HG02885 (cell line): ENCODE results near the gene CYYR1.

Source experiments
- ATAC-seq: cut with Tn5 transposase; IDR thresholded peaks from one replicate; pipeline ENCODE4 v1.9.1; 2021; ENCODE audit warnings: mild to moderate bottlenecking; ENCODE audit not compliant: unreplicated experiment, poor library complexity

Gene CYYR1

GRCh38 chr21:26555540-26556146, 17.4 kb downstream of the CYYR1 start:
- ATAC-seq = no peak

- no peak for ATAC-seq
These were observed 18.7 kb downstream of the CYYR1 start for GRCh38 chr21:26554365-26554764.

GRCh38 chr21:26553898-26554297, 19.2 kb downstream of the CYYR1 start:
- ATAC-seq = no peak

GRCh38 chr21:26550326-26550725, 22.8 kb downstream of the CYYR1 start:
- no peak for ATAC-seq

GRCh38 chr21:26546446-26547097, 26.5 kb downstream of the CYYR1 start:
- no peak for ATAC-seq

- no peak for ATAC-seq
These were observed 28.8 kb downstream of the CYYR1 start for GRCh38 chr21:26544201-26544775.

GRCh38 chr21:26540651-26541050, 32.4 kb downstream of the CYYR1 start:
- no peak for ATAC-seq

GRCh38 chr21:26539566-26539965, 33.5 kb downstream of the CYYR1 start:
- no peak for ATAC-seq

- ATAC-seq = no peak
These were observed 38.6 kb downstream of the CYYR1 start for GRCh38 chr21:26534517-26534916.

- ATAC-seq = no peak
These were observed 40.9 kb downstream of the CYYR1 start for GRCh38 chr21:26532208-26532607.

- ATAC-seq = no peak
These were observed 43.6 kb downstream of the CYYR1 start for GRCh38 chr21:26529526-26529925.

GRCh38 chr21:26528882-26529281, 44.2 kb downstream of the CYYR1 start:
- no peak for ATAC-seq

- ATAC-seq = no peak
These were observed 50.4 kb downstream of the CYYR1 start for GRCh38 chr21:26522704-26523103.

- no peak for ATAC-seq
These were observed 53.9 kb downstream of the CYYR1 start for GRCh38 chr21:26519142-26519541.

GRCh38 chr21:26515257-26515656, 57.8 kb downstream of the CYYR1 start:
- no peak for ATAC-seq

- ATAC-seq = no peak
These were observed 59.9 kb downstream of the CYYR1 start for GRCh38 chr21:26513212-26513611.

GRCh38 chr21:26512664-26513063, 60.4 kb downstream of the CYYR1 start:
- no peak for ATAC-seq

- ATAC-seq = no peak
These were observed 64.2 kb downstream of the CYYR1 start for GRCh38 chr21:26508903-26509302.

GRCh38 chr21:26506956-26507355, 66.1 kb downstream of the CYYR1 start:
- no peak for ATAC-seq

- no peak for ATAC-seq
These were observed 67.9 kb downstream of the CYYR1 start for GRCh38 chr21:26505211-26505610.

- ATAC-seq = no peak
These were observed 69.7 kb downstream of the CYYR1 start for GRCh38 chr21:26503414-26503813.

- ATAC-seq = no peak
These were observed 71.5 kb downstream of the CYYR1 start for GRCh38 chr21:26501495-26502021.
